ENCODE results near the gene GLP2R.

The GLP2R gene

GRCh38 chr17:9859781-9860180 is 34.1 kb downstream of the GLP2R start:
- TF ChIP-seq GATA2 (IDR thresholded peaks at IDR 0.05; ENCODE audit: low read depth, low read length) (no peak), GATA3 (IDR thresholded peaks at IDR 0.05; ENCODE audit: low read depth, low read length) (no peak)

- TF ChIP-seq GATA3 (IDR thresholded peaks at IDR 0.05; ENCODE audit: low read depth, low read length): no peak
- no peak for TF ChIP-seq GATA2 (IDR thresholded peaks at IDR 0.05; ENCODE audit: low read depth, low read length)
These were observed 35.1 kb downstream of the GLP2R start for GRCh38 chr17:9860851-9861250.

GRCh38 chr17:9862220-9862619 is 36.5 kb downstream of the GLP2R start:
- TF ChIP-seq GATA2 (IDR thresholded peaks at IDR 0.05; ENCODE audit: low read depth, low read length) (no peak), GATA3 (IDR thresholded peaks at IDR 0.05; ENCODE audit: low read depth, low read length) (no peak)

GRCh38 chr17:9862949-9863348 is 37.2 kb downstream of the GLP2R start:
- TF ChIP-seq GATA2 (IDR thresholded peaks at IDR 0.05; ENCODE audit: low read depth, low read length): no peak
- no peak for TF ChIP-seq GATA3 (IDR thresholded peaks at IDR 0.05; ENCODE audit: low read depth, low read length)

- TF ChIP-seq GATA3 (IDR thresholded peaks at IDR 0.05; ENCODE audit: low read depth, low read length) (no peak), GATA2 (IDR thresholded peaks at IDR 0.05; ENCODE audit: low read depth, low read length) (no peak)
These were observed 39.9 kb downstream of the GLP2R start for GRCh38 chr17:9865586-9865985.

- TF ChIP-seq GATA3 (IDR thresholded peaks at IDR 0.05; ENCODE audit: low read depth, low read length) (no peak), GATA2 (IDR thresholded peaks at IDR 0.05; ENCODE audit: low read depth, low read length) (no peak)
These were observed 42.8 kb downstream of the GLP2R start for GRCh38 chr17:9868552-9868951.

GRCh38 chr17:9872852-9873251 is 47.1 kb downstream of the GLP2R start:
- TF ChIP-seq GATA2 (IDR thresholded peaks at IDR 0.05; ENCODE audit: low read depth, low read length) (no peak), GATA3 (IDR thresholded peaks at IDR 0.05; ENCODE audit: low read depth, low read length) (no peak)

GRCh38 chr17:9874722-9875121 is 49.0 kb downstream of the GLP2R start:
- no peak for TF ChIP-seq GATA2 (IDR thresholded peaks at IDR 0.05; ENCODE audit: low read depth, low read length)
- TF ChIP-seq GATA3 (IDR thresholded peaks at IDR 0.05; ENCODE audit: low read depth, low read length): no peak

- TF ChIP-seq GATA2 (IDR thresholded peaks at IDR 0.05; ENCODE audit: low read depth, low read length) (no peak), GATA3 (IDR thresholded peaks at IDR 0.05; ENCODE audit: low read depth, low read length) (no peak)
These were observed 49.7 kb downstream of the GLP2R start for GRCh38 chr17:9875441-9875840.

- TF ChIP-seq GATA2 (IDR thresholded peaks at IDR 0.05; ENCODE audit: low read depth, low read length) (no peak), GATA3 (IDR thresholded peaks at IDR 0.05; ENCODE audit: low read depth, low read length) (no peak)
These were observed 52.6 kb downstream of the GLP2R start for GRCh38 chr17:9878356-9878755.

GRCh38 chr17:9878786-9879525 is 53.2 kb downstream of the GLP2R start:
- no peak for TF ChIP-seq GATA2 (IDR thresholded peaks at IDR 0.05; ENCODE audit: low read depth, low read length)
- TF ChIP-seq GATA3 (IDR thresholded peaks at IDR 0.05; ENCODE audit: low read depth, low read length): no peak

- TF ChIP-seq GATA2 (IDR thresholded peaks at IDR 0.05; ENCODE audit: low read depth, low read length): no peak
- no peak for TF ChIP-seq GATA3 (IDR thresholded peaks at IDR 0.05; ENCODE audit: low read depth, low read length)
These were observed 54.9 kb downstream of the GLP2R start for GRCh38 chr17:9880582-9880999.

GRCh38 chr17:9883451-9883850 is 57.7 kb downstream of the GLP2R start:
- TF ChIP-seq GATA3 (IDR thresholded peaks at IDR 0.05; ENCODE audit: low read depth, low read length): no peak
- TF ChIP-seq GATA2 (IDR thresholded peaks at IDR 0.05; ENCODE audit: low read depth, low read length): no peak

GRCh38 chr17:9886141-9886930 is 60.6 kb downstream of the GLP2R start:
- TF ChIP-seq GATA2 (IDR thresholded peaks at IDR 0.05; ENCODE audit: low read depth, low read length) (no peak), GATA3 (IDR thresholded peaks at IDR 0.05; ENCODE audit: low read depth, low read length) (no peak)

GRCh38 chr17:9887508-9887907 is 61.8 kb downstream of the GLP2R start:
- no peak for TF ChIP-seq GATA3 (IDR thresholded peaks at IDR 0.05; ENCODE audit: low read depth, low read length)
- no peak for TF ChIP-seq GATA2 (IDR thresholded peaks at IDR 0.05; ENCODE audit: low read depth, low read length)
